ENCODE results near the gene OSBPL10. TPM values are rescaled to one million over a fixed set of nuclear protein-coding genes. Genes with fewer than 3 reads are reported as not detected.

The OSBPL10 gene
- total RNA-seq, 4 donors from 2014 or later, result 20.4 to 44.4 (median 30.2) TPM

DNA sequence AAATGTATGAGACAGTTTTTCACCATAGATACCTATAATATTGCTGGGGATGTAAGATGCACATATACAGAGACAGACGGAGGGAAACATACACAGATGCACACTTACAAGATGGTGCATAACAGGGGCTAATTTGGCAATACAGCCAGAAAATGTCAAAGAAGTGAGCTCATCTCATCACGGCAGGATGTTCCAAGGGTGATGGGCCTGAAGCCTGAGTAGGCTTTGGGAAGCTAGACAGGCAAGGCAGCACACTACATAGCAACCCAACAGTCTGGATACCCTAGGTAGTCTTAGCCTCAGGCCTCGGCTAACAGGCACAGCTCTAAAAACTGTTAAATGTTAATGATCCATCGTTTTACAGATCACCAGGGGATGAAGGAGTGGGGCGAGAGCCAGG is 148.5 kb downstream of the OSBPL10 start:
- intact Hi-C loops (cut with DNase I; ENCODE audit: low total_unique reads), result no loop called here
- no peak for TF ChIP-seq POLR2A (IDR thresholded peaks at IDR 0.05)
- TF ChIP-seq, protein P1, sequence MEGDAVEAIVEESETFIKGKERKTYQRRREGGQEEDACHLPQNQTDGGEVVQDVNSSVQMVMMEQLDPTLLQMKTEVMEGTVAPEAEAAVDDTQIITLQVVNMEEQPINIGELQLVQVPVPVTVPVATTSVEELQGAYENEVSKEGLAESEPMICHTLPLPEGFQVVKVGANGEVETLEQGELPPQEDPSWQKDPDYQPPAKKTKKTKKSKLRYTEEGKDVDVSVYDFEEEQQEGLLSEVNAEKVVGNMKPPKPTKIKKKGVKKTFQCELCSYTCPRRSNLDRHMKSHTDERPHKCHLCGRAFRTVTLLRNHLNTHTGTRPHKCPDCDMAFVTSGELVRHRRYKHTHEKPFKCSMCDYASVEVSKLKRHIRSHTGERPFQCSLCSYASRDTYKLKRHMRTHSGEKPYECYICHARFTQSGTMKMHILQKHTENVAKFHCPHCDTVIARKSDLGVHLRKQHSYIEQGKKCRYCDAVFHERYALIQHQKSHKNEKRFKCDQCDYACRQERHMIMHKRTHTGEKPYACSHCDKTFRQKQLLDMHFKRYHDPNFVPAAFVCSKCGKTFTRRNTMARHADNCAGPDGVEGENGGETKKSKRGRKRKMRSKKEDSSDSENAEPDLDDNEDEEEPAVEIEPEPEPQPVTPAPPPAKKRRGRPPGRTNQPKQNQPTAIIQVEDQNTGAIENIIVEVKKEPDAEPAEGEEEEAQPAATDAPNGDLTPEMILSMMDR (IDR thresholded peaks at IDR 0.05), result no peak
- 77 to 83% methylated on average over 5 of the region's 5 CpGs for WGBS, 2 donors
- DNase-seq (ENCODE audit: low spot score in 2 of 2), result no peak
- H3K4me3 ChIP-seq (ENCODE audit: low read depth, poor library complexity, severe bottlenecking), result no peak overlapping the region

GRCh38 chr3:31831591-31831990 is 149.5 kb downstream of the OSBPL10 start:
- no peak for DNase-seq (ENCODE audit: low spot score in 2 of 2)

GRCh38 chr3:31829826-31830426 is 151.1 kb downstream of the OSBPL10 start:
- WGBS, 2 donors, result 86 to 87% methylated on average over 17 of the region's 17 CpGs
- DNase-seq (ENCODE audit: low spot score in 2 of 2), result no peak
- intact Hi-C loops (cut with DNase I; ENCODE audit: low total_unique reads), result no loop called here
- no peak overlapping the region for H3K4me3 ChIP-seq (ENCODE audit: low read depth, poor library complexity, severe bottlenecking)
- TF ChIP-seq, protein P1 (IDR thresholded peaks at IDR 0.05), result no peak
- no peak for TF ChIP-seq POLR2A (IDR thresholded peaks at IDR 0.05)

More at GRCh38 chr3:31831591-31831990, 149.5 kb downstream of the OSBPL10 start:
- intact Hi-C loops (cut with DNase I; ENCODE audit: low total_unique reads), result no loop called here
- WGBS, 2 donors, result 70 to 72% methylated on average over 4 of the region's 4 CpGs
- TF ChIP-seq, protein P1 (IDR thresholded peaks at IDR 0.05), result no peak
- no peak for TF ChIP-seq POLR2A (IDR thresholded peaks at IDR 0.05)
- no peak overlapping the region for H3K4me3 ChIP-seq (ENCODE audit: low read depth, poor library complexity, severe bottlenecking)

DNA sequence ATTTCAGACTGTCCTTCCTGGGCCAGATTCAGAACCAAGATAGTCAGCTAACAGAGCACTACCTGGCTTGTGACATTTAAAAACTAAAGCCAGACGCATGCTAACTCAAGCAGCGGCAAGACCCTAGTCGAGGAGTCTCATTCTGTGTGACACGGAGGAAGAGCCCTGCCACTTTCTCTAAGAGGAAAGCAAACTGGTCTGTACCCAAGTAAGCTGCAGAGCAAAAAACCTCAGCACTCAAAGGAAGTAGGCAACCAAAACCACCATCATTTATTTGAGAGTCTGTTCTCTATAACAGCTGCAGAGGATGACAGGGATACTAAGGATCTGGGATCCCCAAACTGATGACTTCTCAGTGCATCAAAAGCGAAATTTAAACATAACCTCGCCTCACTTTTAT is 152.1 kb downstream of the OSBPL10 start:
- intact Hi-C loops (cut with DNase I; ENCODE audit: low total_unique reads), result no loop called here
- no peak for DNase-seq (ENCODE audit: low spot score in 2 of 2)
- TF ChIP-seq, protein P1 (IDR thresholded peaks at IDR 0.05), result no peak
- TF ChIP-seq POLR2A (IDR thresholded peaks at IDR 0.05), result no peak
- 94 to 95% methylated on average over 6 of the region's 6 CpGs for WGBS, 2 donors
- no peak overlapping the region for H3K4me3 ChIP-seq (ENCODE audit: low read depth, poor library complexity, severe bottlenecking)

DNA sequence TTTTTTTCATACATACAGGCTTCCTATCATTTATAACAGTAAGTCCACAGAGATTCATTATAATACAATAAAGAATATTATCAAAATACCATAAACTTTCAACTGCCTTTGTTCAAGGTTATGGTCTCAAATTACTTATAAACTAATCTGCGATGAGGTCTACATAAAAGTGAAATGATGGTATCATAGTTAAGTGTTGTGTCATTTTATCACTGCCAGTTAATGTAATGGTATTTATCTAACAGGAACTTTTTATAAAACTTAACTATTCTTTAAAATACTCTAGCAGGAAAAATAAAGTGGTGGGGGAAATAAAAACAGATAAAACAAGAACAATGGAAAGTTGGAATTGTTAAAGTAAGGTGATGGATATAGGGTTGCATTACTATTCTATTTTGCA is 153.1 kb downstream of the OSBPL10 start:
- WGBS, 2 donors, result 87 to 94% methylated on average over 1 of the region's 1 CpG
- no peak for TF ChIP-seq POLR2A (IDR thresholded peaks at IDR 0.05)
- TF ChIP-seq, protein P1 (IDR thresholded peaks at IDR 0.05), result no peak
- intact Hi-C loops (cut with DNase I; ENCODE audit: low total_unique reads), result no loop called here
- no peak overlapping the region for H3K4me3 ChIP-seq (ENCODE audit: low read depth, poor library complexity, severe bottlenecking)
- DNase-seq (ENCODE audit: low spot score in 2 of 2), result no peak

DNA sequence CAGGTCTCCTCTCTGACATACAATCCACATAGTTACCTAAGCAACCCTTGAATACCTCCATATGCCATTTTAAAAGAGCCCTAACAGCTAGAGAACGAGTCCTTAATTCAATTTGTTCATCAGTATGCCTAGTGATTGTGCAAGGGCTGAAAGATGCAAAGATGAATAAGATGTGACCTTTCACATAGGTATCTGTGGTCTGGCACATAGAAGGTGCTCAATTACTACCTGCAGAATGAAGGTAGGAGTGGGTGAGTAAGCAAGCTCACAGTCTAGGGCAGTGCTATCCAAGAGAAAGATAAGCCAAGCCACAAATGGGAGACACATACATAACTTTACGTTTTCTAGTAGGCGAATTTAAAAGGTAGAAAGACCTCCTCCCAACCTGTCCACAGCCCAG is 157.9 kb downstream of the OSBPL10 start:
- no peak overlapping the region for H3K4me3 ChIP-seq (ENCODE audit: low read depth, poor library complexity, severe bottlenecking)
- 80 to 87% methylated on average over 3 of the region's 3 CpGs for WGBS, 2 donors
- intact Hi-C loops (cut with DNase I; ENCODE audit: low total_unique reads), result no loop called here
- DNase-seq (ENCODE audit: low spot score in 2 of 2), result no peak
- TF ChIP-seq, protein P1 (IDR thresholded peaks at IDR 0.05), result no peak
- TF ChIP-seq POLR2A (IDR thresholded peaks at IDR 0.05), result no peak

Measured in lower leg skin (tissue), 4 donors.